Lower leg skin (tissue), 4 donors: ENCODE measurements around the gene AFG3L2. TPM values are rescaled to one million over a fixed set of nuclear protein-coding genes. Genes with fewer than 3 reads are reported as not detected.

ENCODE experiments used
- DNase-seq, 2 donors: peaks; one replicate each; pipeline ENCODE4 v3.0.0-alpha.2; 2019; ENCODE audit warnings: low spot score in 2 of 2
- H3K4me3 ChIP-seq: fragments of 200-600 bp; sonication (generic); 2 replicates; pipeline ENCODE4 v1.5.1; 2017; ENCODE audit warnings: mild to moderate bottlenecking, low read depth; ENCODE audit not compliant: poor library complexity, severe bottlenecking
- POLR2A ChIP-seq, 2 donors: fragments of 450-650 bp; IDR thresholded peaks; one replicate each; pipeline ENCODE4 v1.6.1; 2016 to 2017; ENCODE audit warnings: antibody characterized with exemption in 2 of 2, mild to moderate bottlenecking in 1 of 2, moderate library complexity in 1 of 2
- WGBS, 2 donors: methylation state at CpG; one replicate each; pipeline ENCODE4 v1.1.5; 2018; 5-methylcytosine and 5-hydroxymethylcytosine counted together
- intact Hi-C: fragments of 100-400 bp; cut with DNase I; formaldehyde crosslinking; loops from one replicate; pipeline ENCODE4 v1.15.0; 2023; ENCODE audit warnings: low total_unique reads
- total RNA-seq, 4 donors: library from RNA; depleted of rRNA; stranded (reverse); fragments of >200 nt; gene quantifications; one replicate each; pipeline ENCODE4 v1.1.0, GENCODE V29; 2016
- TF ChIP-seq, protein P1 (sequence below), 3 donors: fragments of 450-650 bp; IDR thresholded peaks; one replicate each; pipeline ENCODE4 v1.5.1; 2016; ENCODE audit warnings: antibody characterized with exemption in 3 of 3, mild to moderate bottlenecking in 3 of 3, moderate library complexity in 2 of 3

AFG3L2 gene
- total RNA-seq, 4 donors from 2014 or later: 57.5 to 67.9 (median 60.1) TPM

DNA sequence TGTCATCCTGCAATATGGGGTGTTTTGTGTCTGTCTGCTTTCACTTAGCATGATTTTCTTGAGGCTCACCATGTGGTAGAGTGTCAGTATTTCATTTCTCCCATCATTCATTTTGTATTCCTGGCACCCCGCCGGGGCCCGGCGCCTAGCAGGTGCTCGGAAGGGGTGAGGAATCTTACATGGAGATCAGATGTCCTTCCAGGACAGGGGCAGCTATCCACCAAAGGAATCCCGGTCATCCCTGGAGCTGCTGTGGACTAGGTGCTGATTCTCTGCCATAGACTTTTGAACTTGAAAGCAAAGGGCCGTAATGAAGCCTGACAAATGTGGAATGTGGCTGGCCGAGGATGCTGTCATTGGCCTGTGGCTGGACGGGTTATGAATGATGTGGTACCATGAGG, 33.1 kb upstream of the AFG3L2 start:
- TF ChIP-seq, protein P1, sequence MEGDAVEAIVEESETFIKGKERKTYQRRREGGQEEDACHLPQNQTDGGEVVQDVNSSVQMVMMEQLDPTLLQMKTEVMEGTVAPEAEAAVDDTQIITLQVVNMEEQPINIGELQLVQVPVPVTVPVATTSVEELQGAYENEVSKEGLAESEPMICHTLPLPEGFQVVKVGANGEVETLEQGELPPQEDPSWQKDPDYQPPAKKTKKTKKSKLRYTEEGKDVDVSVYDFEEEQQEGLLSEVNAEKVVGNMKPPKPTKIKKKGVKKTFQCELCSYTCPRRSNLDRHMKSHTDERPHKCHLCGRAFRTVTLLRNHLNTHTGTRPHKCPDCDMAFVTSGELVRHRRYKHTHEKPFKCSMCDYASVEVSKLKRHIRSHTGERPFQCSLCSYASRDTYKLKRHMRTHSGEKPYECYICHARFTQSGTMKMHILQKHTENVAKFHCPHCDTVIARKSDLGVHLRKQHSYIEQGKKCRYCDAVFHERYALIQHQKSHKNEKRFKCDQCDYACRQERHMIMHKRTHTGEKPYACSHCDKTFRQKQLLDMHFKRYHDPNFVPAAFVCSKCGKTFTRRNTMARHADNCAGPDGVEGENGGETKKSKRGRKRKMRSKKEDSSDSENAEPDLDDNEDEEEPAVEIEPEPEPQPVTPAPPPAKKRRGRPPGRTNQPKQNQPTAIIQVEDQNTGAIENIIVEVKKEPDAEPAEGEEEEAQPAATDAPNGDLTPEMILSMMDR (IDR thresholded peaks at IDR 0.05): no peak
- TF ChIP-seq POLR2A (IDR thresholded peaks at IDR 0.05): no peak
- intact Hi-C loops: no loop called here
- no peak for DNase-seq
- H3K4me3 ChIP-seq: no peak overlapping the region
- 79 to 86% methylated on average over 9 of the region's 9 CpGs for WGBS, 2 donors

DNA sequence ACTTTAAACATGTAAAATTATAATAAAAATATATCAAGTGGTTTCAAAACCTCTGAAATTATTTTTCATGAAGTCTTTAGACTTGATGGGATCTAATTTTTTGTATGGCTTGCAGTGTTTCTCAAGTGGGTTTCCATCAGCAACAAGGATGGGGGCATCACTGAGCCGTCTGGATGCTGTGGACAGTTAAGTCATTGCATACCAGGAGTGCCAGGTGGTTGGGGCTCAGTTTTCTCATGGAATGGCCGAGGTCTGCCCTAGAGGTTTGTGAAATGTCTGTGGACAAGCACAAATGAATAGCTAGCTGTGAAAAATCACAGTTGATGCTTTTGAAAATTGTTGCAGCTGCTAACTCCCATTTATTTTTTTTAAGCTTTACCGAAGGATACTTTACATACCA, 32.4 kb upstream of the AFG3L2 start:
- intact Hi-C loops: no loop called here
- 76 to 87% methylated on average over 3 of the region's 3 CpGs for WGBS, 2 donors

DNA sequence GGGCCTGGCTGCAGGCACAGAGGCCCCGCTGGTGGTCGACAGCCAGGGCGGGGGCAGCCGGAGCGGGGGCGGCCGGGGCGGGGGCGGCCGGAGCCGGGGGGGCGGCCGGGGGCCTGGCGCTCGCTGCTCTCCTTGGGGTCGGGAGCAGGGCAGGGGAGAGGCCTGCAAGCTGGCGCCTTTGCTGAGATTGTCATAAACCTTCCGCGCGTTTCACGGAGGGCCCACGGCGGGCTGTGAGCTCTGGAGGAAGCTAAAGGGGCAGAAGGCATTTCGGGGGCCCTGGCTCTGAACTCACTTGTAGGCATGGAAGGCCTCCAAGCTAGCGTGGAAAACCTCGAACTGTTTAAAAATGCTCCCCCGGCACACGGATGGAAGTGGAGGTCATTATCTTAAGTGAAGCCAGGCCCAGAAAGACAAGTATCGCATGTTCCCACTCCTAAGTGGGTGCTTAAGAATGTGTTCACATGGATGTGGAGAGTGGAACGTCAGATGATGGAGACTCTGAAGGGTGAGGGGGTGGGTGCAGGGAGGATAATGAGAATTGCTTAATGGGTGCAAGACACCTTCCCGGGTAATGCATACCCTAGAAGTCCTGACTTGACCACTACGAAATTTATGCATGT, 31.3 kb upstream of the AFG3L2 start:
- intact Hi-C loops: no loop called here
- TF ChIP-seq, protein P1 (IDR thresholded peaks at IDR 0.05): no peak
- no peak for TF ChIP-seq POLR2A (IDR thresholded peaks at IDR 0.05)
- peak overlapping the region; percentile 27 for H3K4me3 ChIP-seq
- peak in 1 of 2 donors; percentile 87 for DNase-seq
- WGBS, 2 donors: 12% methylated on average over 19 to 32 of the region's 32 CpGs

More for the DNA sequence above, 32.4 kb upstream of the AFG3L2 start:
- DNase-seq: no peak
- no peak overlapping the region for H3K4me3 ChIP-seq
- no peak for TF ChIP-seq POLR2A (IDR thresholded peaks at IDR 0.05)
- TF ChIP-seq, protein P1 (IDR thresholded peaks at IDR 0.05): no peak

DNA sequence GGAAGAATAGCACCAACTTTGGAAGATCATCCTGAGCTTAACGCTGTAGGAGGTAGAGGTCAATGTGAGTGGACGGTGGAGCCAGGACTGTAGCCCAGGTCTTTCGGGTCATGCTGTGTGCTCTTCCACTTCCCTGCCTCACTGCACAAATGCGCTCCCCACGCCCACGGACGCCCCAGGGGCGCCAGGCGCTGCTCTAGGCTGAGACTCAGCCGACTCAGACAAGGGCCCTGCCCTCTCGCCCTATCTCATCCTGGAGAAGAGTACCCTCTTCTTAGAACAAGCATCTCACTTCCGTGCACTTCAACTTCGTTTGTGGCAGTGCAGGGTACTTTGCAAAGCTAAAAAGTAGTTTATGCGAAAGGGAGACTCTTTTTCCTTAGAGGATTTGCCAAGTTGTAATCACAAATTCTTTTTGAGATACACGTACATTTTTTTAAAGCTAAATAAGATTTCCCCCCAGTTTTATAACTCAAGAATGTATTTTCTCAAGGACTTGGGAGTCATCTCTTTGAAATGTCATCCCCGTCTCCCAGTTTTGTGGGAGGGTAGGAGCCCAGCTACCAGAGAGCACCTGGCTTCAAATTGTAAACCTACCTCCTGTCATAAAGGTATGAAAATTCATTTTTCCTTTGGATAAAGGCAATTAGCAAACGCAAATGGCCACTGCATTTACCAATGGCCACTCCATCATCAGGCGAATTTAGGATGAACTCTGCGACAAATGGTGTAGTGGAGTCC, 29.5 kb upstream of the AFG3L2 start:
- TF ChIP-seq POLR2A (IDR thresholded peaks at IDR 0.05): no peak
- TF ChIP-seq, protein P1 (IDR thresholded peaks at IDR 0.05): no peak
- intact Hi-C loops: no loop called here
- 65 to 84% methylated on average over 19 of the region's 19 CpGs for WGBS, 2 donors
- no peak overlapping the region for H3K4me3 ChIP-seq
- DNase-seq: no peak

DNA sequence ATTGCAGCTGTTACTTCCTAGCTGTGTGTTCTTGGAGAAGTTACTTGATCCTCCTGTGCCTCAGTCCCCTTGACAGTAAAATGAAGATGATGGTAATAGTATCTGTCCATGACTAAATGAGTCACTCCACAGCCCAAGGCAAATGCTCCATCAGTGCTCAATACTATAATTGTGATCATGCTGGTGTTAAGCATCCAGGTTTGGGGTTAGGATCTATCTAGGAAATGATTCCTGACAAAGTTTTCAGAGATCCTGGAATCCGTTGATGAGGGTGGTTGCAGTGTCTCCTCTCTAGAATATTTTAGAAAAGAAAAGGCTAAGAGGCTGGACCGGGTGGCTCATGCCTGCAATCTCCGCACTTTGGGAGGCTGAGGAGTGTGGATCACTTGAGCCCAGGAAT, 28.0 kb upstream of the AFG3L2 start:
- H3K4me3 ChIP-seq: no peak overlapping the region
- intact Hi-C loops: no loop called here
- 81 to 90% methylated on average over 3 of the region's 3 CpGs for WGBS, 2 donors
- DNase-seq: no peak
- TF ChIP-seq, protein P1 (IDR thresholded peaks at IDR 0.05): no peak
- no peak for TF ChIP-seq POLR2A (IDR thresholded peaks at IDR 0.05)
